Measurements from ENCODE around the gene GZMB.
"Not testable (repeated sequence)": the region's sequence is repeated elsewhere in the genome, so short reads cannot be mapped to it uniquely, and the experiment has no call there.

Gene GZMB

GRCh38 chr14:24630872-24631477 lies 3.0 kb downstream of the GZMB start:
- DNase-seq (ENCODE audit: low spot score): no peak

- DNase-seq (ENCODE audit: low spot score): no peak
Measured at GRCh38 chr14:24630087-24630871, 3.7 kb downstream of the GZMB start.

GRCh38 chr14:24629521-24629920 lies 4.5 kb downstream of the GZMB start:
- DNase-seq (ENCODE audit: low spot score): no peak

GRCh38 chr14:24613747-24614146 lies 20.2 kb downstream of the GZMB start:
- DNase-seq (ENCODE audit: low spot score): no peak

GRCh38 chr14:24613241-24613640 lies 20.7 kb downstream of the GZMB start:
- DNase-seq (ENCODE audit: low spot score): no peak

GRCh38 chr14:24612196-24612595 lies 21.8 kb downstream of the GZMB start:
- no peak for DNase-seq (ENCODE audit: low spot score)

- DNase-seq (ENCODE audit: low spot score): no peak
Measured at GRCh38 chr14:24609655-24610344, 24.2 kb downstream of the GZMB start, which contains the start of gene GZMH. TSS of gene GZMH (minus strand) at chr14:24609685. CDS start at chr14:24609613, 72 bp downstream.

GRCh38 chr14:24607635-24608514 lies 26.1 kb downstream of the GZMB start:
- no peak for DNase-seq (ENCODE audit: low spot score)

- DNase-seq (ENCODE audit: low spot score): no peak
Measured at GRCh38 chr14:24607081-24607480, 26.9 kb downstream of the GZMB start.

- no peak for DNase-seq (ENCODE audit: low spot score)
Measured at GRCh38 chr14:24606297-24606696, 27.7 kb downstream of the GZMB start.

GRCh38 chr14:24605435-24606190 lies 28.4 kb downstream of the GZMB start:
- DNase-seq (ENCODE audit: low spot score): peak; percentile 58

GRCh38 chr14:24597403-24597802 lies 36.6 kb downstream of the GZMB start:
- DNase-seq (ENCODE audit: low spot score): no peak

GRCh38 chr14:24595073-24595808 lies 38.7 kb downstream of the GZMB start:
- no peak for DNase-seq (ENCODE audit: low spot score)

- not testable (repeated sequence) for DNase-seq (ENCODE audit: low spot score)
Measured at GRCh38 chr14:24591004-24591403, 43.0 kb downstream of the GZMB start.

GRCh38 chr14:24584402-24584801 lies 49.6 kb downstream of the GZMB start:
- not testable (repeated sequence) for DNase-seq (ENCODE audit: low spot score)

Measured in CD4-positive, alpha-beta T cell treated with Interleukin-6 at 100 ng/mL for 8 hours (primary cell).